NCI-H82 (cell line): ENCODE measurements around the gene IQSEC1.
A peak's percentile ranks its signal among the peaks of the same experiment; 100 is the strongest.

Source experiments
- DNase-seq: peaks from one replicate; lab custom pipeline; 2025; lab: John Stamatoyannopoulos, UW

Gene IQSEC1

DNA sequence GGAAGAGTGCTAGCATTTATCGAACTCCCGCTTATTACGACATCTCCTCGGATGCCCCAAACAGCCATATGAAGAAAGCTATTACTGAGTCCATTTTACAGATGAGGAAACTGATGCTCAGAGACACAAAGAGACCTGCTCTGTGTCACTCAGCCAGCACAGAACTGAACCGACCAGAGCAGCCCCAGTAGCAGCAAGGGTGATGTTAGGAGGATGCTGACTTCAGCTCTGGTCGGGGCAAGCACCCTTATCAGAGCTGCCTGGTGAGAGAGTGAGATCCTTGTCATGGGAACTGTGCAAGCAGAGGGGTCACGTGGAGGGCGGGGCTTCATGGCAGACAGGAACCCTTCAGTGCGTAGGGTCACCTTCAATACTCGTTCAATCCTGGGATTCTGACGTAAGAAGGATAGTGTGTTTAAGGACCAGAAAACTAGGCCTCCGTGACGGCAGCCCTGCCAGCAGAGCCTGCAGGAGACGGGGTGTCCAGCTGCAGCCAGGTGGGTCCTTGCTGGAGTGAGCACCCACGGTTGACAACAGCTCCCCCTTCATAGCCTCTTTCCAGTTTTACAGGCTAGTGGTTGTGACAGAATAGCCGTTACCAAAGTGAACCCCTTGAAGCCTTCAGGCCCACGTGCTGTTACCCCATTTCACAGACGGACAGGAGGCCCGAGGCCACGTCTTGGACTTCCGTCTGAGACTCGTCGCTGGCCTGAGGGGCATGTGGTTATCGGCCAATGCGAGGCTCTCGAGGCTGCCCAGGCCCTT is 12.0 kb upstream of the IQSEC1 start:
- no peak for DNase-seq

DNA sequence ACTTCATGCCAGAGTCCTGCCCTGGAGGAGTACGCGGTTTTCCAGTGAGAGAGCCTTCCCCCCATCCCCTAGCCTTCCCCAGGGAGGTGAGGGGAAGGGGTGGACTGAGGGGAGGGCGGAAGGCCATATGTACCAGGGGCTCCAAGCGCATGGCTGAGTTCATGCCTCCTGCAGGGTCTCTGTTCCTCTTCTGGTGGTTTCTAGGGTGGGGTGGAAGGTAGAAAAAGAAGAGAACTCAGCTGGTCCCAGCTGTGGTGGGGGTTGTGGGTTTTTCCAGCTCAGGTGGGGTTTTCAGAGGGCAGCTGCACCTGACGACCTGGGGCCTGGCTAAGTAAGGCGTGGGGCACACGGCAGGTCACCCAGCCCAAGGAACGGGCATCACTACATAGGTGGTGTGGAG is 10.7 kb upstream of the IQSEC1 start:
- no peak for DNase-seq

DNA sequence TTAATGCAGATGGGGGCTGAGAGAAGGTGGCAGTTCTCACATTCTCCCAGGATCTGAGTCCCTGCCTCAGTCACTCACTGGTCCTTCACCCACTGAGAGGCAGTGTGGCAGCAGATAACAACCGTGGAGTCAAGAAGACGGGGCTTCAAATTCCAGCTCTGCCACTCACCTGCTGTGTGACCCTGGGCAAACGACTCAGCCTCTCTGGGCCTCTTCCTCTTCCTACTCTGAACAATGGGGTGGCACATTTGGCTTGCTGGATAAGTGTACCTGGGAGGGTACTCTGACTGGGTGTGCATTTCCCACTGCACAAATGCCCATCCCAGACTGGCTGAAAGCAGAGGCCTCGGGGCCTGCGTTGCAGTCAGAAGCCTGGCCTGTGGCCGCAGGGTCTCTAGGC is 10.0 kb upstream of the IQSEC1 start:
- DNase-seq: no peak

DNA sequence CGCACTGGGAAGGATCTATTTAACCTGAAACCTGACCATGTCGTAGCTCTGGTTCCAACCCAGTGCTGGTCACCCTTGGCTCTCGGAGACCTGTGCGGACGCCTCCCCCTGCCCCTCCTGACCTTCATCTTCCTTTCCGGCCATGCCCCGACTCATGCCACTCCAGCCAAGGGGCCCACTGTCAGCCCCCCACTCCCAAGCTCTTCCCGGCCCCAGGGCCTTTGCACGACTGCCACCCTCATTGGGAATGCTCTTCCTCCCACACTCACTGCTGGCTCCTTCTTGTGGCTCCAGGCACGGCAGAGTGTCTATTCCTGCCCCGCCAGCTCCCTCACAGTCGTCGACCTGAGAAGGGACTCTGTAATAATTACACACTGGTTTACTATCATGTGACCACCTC is 9.4 kb upstream of the IQSEC1 start:
- no peak for DNase-seq

DNA sequence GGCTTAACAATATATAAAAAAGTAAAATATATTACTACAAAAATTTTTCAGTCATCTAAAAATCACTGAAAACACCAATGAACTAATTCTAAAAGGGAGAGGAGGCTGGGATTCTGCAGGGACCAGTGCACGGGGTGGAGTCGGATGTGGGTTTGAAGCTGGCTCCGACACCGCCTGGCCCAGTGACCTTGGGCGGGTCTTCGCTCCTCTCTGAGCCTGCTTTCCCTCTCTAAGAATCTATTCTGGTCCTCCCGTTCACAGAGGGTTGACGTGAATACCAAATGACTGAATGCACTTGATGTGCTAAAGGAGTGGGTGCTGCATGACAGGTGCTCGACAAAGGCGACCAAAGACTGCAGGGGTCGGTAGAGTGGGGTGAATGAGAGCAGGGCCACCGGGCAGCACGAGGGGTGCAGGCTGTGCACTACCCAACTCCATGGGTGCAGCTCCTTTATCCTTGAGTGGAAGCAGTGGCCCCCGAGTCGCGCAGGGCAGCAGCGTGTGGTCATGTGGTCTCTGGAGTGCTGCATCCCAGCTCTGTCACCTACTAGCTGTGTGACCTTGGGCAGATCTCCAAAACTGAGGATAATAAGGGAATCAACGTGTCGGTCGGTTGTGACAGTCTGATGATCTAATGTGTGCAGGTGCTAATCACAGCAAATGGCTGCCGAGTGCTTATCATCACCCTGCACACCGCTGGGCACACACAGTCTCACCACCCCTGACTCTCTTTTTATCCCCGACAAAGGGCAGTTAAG is 8.6 kb upstream of the IQSEC1 start:
- DNase-seq: no peak

DNA sequence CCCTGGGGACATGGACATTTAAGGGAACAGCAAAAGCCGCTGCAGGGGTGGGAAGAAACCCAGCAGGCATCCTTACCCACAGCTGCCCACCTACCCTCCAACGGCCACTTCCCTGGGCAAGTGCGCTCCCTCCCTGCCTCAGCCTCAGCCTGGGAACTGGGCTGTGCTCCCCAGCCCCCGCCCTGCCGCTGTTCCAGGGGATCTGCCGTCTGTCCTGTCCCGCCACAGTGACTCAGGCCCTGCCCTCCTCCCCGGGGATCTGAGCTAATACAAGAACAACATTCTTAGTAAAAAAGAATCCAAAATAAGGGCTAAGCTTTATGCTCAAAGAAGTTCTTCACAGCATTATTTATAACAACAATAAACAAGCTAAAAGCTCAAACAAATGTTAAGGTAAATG is 7.4 kb upstream of the IQSEC1 start:
- peak; percentile 20 for DNase-seq

DNA sequence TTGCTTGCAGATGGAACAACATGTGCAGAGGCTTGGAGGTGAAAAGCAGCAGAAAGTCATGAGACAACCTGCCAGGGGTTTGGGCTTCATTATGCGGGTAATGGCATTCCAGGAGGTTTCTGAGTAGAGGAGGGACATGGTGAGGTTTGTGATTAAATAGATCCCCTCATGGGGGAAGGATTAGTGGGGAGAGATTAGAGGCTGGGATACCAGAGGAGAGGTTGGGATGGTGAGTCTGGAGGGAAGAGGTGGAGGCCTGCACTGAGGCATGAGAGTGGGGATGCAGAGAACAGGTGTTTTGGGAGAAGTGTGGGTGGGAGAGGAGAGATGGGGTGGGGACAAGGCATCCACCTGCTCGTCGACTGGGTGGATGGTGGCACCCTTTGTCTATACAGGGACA is 6.8 kb upstream of the IQSEC1 start:
- DNase-seq: peak; percentile 80

DNA sequence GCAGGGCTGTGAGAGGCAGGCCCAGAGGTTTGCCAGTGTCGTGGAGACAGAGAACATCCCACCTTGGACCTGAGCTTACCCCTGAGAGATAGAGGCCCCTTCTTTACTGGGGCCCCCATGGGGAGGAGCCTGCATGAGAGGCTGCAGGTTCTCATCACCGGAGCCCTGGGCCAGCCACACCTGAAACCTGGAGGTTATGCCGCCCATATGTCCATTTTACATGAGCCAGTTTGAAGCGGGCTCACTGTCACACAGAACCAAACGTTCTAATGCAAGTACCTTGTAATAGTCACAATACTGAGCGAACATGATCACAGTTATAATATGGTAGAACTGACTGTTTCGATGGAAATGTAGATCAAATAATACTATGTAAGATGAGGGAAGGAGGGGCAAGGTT is 6.3 kb upstream of the IQSEC1 start:
- DNase-seq: no peak

DNA sequence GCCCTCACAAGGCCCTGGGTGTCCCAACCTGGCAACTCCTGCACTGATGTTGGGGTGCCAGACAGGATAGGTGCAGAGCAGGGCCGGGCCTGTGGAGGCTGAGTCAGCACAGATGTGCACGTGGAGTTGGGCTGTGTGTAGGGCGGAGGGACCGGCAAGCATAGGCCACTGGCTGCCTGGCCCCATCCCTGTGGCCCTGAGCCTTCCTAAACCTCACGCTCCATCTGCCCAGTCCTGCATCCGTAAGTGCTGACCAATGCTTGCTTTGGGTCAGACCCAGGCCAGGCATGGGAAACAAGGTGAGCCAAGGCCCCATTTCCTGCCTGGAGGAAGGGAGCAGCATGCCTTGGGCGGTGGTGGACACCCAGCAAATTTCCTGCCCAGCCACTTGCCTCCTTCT is 5.8 kb upstream of the IQSEC1 start:
- DNase-seq: no peak

DNA sequence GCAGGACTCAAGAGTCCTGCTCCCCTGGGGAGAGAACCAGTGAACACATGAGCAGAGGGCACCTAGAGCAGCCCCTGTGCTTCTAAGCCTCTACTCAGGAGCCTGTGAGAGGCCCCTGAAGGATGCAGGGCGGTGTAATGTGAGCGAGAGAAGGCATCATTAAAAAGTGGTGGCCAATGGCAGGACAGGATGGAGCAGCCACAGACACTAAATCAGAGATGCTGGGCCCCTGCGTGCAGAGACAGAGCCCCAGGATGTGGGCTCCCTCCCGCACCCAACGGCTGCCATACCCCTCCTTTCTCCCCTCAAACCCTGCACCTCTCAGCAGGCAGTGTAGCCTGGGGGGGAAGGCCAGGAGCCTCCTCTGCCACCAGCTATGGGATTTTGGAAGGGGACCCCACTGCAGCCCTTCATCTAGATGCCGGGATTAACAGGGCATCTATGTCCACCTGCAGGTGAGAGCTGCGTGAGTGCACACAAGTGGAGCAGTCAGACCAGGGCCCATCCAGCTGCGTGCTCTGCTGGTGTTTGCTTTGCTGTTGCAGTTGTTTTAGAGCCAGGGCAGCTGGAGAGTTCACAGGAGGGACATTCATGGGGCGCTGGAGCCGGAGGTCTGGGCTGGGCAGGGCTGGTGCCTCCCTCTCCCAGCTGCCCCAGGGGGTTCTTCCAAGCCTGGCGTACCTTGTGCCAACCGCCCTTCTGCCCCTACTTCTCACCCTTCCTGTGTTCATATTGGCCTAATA is 5.1 kb upstream of the IQSEC1 start:
- no peak for DNase-seq

DNA sequence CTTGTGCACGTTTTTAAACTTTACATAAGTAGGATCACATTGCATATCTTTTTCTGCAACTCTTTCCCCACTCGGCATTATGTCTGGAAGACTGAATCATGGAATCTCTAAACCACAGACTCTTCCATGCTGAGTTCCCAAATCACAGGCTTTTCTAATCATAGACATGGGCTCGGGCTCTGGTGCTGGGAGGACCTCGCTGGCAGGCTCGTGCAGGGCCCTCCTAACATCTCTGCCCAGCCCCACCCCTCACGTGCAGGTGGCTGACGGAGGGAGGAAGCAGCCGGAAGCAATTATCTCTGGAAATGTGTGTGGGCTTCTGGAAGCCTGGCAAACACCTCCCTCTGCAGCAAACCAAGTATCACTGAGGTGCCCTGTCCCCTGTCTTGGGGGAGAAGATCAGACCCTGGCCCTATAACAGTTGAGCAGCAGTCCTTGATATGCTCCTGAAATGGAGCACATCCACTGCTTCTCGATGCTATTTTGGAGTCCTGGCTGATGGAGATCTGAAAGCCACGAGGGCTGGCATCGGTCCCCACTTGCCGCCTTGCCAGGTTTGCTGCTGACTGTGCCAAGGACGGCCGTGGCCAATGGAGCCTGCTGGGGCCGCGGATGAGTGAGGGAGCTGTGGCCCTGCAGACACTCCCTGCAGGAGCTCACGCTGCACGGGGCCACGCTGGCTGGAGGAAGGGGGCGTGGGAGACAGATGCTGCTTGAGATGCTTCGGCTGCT is 4.4 kb upstream of the IQSEC1 start:
- DNase-seq: no peak

DNA sequence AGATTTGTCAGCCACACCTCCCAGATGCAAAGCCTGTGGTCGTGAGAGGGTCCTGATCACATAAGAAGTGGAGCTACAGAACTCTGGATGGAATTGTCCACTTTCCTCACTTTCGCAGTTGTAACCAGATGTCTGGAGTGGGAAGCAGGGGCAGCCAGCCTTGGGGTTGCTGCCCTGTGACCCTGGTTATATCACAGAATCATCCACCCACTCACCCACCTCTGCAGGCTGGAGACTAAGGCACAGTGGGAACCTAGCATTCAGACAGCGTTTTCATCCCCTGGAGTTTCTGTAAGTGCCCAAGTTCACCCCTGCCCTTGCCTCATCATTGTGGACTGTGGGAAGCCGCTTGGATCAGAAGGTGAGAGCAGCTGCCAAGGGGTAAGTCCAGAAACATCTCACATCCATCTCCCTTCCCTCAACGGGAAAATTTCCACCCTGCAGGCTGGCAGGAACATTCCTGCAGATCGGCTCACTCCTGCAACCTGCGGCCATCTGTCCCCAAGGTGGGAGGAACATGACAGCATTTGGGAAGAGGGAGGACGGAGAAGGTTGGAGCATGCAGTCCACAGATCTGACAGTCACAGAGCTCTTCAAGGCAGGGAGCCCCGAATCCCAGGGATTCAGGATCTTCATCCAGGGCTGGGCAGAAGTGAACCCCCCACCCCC is 2.9 kb upstream of the IQSEC1 start:
- DNase-seq: no peak

DNA sequence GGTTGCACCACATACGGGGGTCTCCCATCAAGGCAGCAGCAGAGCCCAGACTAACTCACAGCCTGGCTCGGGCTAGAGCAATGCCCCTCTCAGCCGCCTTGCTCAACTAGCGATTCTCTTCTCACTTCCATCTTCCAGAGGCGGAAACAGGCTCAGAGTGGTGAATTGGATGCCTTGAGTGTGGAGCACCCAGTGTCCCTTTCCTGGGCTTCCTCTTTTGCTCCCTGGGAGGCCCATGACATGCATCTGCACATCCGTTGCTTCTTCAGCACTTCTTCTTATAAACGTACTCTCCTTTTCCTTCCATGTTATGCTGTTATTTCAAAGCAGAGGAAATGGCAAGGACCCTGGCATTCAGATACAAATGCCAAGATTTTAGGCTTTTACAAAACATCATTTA is 2.1 kb upstream of the IQSEC1 start:
- no peak for DNase-seq

DNA sequence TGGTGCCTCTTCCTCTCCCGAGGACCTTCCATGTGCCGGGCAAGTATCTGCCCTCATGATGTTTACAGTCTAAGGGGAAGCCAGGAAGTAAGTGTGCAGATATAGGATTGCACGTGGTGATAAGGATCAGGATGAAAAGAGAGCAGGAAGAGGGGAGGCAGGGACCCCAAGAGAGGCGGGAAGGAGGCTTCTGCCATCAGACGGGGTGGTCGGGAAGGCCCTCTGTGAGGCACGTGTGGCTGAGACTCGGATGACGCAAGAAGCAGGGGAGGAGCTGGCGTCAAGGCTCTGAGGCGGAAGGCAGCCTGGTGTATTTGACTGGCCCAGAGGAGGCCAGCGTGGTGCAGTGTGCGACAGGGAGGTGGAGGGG is 762 bp upstream of the IQSEC1 start:
- DNase-seq: no peak

DNA sequence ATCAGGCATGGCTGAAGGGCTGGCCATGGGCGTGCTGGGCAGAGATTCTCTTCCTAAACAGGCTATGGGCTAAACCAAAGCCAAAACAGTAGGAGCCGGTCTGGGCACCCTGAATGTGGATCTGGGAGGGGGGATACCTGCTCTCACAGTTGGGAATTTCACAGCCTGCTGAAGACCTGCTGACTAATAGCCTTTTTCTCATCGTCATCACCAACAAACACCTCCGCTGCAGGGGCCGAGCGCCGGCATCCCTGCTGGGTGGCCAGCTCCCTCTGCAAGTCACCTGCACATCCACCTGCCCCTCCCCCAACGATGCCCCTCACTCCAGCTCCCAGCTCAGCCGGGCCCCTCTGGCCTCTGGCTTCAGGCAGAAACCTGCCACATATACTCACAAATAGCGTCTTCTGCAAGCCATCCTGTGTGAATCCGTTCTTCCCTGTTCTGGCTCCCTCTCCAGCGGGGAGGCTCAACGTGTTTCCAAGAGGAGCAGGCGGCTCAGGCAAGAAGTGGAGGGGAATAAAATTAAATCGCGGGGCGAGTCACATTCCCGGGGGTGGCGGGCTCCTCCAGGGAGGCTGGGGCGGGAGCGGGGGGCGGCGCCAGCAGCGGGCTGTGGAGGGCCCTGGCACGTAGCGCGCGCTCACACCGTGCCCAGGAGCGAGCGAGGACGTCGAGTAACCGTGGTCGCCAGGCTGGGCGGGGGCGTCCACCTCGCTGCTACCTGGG is 466 bp downstream of the IQSEC1 start:
- no peak for DNase-seq

DNA sequence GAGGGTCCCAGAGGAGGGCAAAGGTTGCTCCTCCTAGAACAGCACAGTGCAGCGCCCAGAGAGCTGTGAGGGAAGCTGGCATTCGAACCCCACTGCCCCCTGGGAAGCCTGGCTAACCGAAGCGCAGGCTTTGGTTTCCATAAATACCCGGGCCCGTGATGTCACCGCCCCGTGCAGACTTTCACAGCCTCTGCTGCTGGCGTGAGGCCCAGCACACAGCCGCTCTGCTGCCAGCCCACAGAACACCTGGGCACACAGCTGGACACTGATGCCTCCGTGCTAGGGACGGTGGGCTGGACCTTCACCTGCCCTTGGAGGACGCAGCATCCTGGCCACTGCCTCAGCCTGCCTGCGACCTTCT is 1.0 kb downstream of the IQSEC1 start:
- no peak for DNase-seq

DNA sequence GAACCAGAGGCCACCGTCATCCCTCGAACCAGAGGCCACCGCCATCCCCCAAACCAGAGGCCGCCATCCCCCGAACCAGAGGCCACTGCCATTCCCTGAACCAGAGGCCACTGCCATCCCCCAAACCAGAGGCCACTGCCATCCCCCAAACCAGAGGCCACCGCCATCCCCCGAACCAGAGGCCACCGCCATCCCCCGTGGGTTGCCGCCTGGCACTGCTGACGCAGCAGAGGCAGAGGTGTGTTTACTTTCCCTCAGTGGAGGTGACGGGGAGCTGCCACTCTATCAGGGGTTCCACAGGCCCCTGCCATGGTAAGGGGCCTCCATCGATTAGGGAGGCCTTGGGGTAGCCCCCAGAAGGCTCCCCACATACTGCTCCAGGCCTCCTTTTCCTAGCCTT is 1.5 kb downstream of the IQSEC1 start:
- no peak for DNase-seq

DNA sequence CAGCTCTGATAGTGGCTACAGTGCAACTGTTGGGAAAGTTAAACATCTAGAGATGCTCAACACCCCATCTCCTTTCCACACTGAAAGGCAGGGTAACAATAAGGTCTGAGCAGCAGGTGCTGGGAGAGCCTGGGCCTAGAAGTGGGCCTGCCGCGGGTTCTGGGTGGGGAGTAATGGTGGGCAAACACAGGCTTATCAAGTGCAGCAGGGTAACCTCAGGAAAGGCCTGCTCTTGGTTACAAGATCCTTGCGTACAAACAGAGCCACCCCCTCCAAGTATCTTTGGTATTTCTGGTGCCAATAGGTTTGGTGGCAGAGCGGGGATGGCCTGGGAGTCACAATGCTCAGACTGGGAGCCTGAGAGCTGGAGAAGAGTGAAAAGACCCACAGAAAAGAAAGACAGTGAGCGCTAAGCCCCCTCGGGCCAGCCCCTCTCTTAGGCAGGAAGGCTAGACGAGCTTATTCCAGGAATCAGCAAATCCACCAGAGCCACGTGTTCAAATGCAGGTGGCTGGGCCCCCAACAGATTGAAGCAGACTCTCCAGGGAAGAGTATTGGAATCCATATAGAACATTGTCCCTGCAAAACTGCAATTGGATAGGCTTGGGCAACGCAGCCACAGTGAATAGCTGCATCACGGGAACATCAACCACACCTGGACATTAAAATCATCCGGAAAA is 2.7 kb downstream of the IQSEC1 start:
- peak; percentile 49 for DNase-seq

DNA sequence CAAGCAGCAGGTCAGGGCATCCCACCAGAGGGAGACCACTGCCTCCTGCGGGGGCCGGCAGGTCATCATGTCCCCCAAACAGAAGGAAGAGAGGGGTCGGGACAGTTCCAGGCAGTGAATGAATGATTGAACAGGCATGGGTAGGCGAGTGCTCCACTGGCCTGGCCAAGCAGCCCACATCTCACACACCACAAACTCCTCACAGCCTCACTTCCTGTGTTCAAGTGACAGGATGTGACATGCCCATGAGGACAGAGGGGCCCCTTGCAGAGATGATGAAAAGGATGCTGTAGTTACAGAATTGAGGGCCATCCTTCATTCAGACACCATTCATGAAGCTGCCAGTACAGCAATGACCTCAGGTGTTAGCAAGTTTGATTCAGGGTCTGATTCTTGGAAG is 3.7 kb downstream of the IQSEC1 start:
- no peak for DNase-seq

DNA sequence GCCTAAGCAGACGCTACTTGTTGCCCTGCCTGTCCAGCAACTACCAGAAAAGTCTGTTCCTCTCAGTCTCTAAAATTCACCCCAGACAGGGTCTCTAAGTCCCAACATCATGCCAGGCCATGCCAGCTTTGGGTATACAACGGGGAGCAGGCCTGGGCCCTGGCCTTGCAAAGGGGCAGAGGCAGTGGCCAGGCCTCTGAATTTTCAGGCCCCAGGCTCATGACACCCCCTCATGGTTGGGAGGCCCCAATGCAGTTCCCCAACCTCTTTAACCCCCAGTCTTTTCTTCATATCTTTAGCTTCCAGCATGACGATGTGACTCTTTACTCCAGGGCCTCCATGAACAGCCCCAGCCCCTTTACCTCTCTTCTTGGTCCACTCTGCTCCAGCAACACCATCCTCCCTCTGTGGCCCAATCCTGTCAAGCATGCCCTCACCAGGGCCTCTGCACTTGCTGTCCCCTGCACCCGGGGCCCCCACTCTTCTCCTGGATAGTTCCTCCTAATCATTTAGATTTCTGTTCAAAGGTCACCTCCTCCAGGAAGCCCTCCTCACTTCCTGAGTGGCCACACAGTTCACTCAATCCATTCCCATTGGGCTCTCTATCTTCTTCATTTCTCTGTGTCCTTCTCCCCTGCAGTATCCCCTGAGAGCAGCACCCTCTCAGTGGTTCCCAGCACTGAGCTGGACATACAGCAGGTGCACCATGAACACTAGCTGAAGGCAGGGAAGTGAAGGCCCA is 4.8 kb downstream of the IQSEC1 start:
- no peak for DNase-seq
